ENCODE results near the gene THAP3.
"Not testable (repeated sequence)": the region's sequence is repeated elsewhere in the genome, so short reads cannot be mapped to it uniquely, and the experiment has no call there.

Gene THAP3

DNA sequence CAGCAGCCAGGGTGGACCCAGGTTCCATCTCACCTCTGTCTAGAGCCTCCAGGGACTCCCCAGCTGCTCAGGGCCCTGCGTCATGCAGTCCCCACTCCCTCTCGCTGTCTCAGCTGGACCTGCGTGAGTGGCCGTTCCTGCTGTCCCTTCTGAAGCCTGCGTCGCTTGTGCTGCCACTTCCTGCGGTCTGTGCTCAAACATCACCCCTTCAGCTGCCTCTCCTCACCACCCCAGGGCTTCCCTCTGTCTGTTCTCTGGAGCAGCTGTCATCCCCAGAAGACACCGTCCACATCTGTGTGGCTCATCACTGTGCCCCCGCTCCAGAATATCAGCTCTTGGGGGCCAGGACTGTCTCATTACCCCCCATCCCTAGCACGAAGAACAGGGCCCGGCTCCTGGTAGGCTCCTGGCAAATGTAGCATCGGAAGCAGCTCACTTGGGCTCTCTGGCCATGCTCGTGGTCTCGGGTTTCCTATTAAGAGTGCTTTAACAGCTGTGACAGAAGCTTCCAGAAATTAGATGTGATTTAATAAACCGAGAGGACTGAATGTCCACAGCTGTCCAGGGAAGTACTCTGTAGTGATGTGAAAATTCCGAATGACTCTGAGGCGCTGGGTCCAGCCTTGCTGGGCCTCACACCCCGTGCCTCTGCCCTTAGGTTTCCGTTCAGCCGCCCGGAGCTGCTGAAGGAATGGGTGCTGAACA is 3.3 kb downstream of the THAP3 start:
- Histone ChIP-seq H3K36me3 (ENCODE audit: insufficient read depth, low read length) (peaks cover 50% of the 10 kb centered on the region), H3K9me3 (ENCODE audit: low read length) (no peaks in the 10 kb centered on the region), H3K4me3 (ENCODE audit: low read length) (no peak overlapping the region), H3K4me1 (ENCODE audit: insufficient read depth, low read length) (peaks cover 8% of the 10 kb centered on the region), H3K27me3 (ENCODE audit: insufficient read depth, low read length) (no peaks in the 10 kb centered on the region), H2AFZ (ENCODE audit: low read depth, low read length) (no peak overlapping the region)

DNA sequence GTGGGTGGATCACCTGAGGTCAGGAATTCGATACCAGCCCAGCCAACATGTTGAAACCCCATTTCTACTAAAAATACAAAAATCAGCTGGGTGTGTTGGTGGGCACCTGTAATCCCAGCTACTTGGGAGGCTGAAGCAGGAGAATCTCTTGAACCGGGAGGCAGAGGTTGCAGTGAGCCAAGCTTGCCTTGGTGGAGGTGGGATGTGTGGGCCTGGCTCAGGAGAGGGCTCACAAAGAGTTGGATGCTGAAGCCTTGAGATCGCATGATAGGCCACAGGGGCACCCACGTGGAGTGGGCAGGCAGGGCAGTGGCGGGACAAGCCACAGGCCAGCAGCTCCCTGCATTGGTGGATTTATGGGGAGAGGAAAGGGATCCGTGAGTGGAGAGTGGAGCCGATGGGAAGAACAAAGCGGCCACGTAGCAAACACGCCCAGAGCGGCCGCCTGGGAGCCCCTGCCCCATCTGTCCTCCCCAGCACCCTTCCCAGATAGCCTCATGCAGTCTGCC is 4.4 kb downstream of the THAP3 start:
- Histone ChIP-seq H3K4me3 (ENCODE audit: low read length) (no peak overlapping the region), H2AFZ (ENCODE audit: low read depth, low read length) (no peak overlapping the region), H3K36me3 (ENCODE audit: insufficient read depth, low read length) (peaks cover 53% of the 10 kb centered on the region), H3K27me3 (ENCODE audit: insufficient read depth, low read length) (no peaks in the 10 kb centered on the region), H3K9me3 (ENCODE audit: low read length) (no peaks in the 10 kb centered on the region), H3K4me1 (ENCODE audit: insufficient read depth, low read length) (peaks cover 8% of the 10 kb centered on the region)

DNA sequence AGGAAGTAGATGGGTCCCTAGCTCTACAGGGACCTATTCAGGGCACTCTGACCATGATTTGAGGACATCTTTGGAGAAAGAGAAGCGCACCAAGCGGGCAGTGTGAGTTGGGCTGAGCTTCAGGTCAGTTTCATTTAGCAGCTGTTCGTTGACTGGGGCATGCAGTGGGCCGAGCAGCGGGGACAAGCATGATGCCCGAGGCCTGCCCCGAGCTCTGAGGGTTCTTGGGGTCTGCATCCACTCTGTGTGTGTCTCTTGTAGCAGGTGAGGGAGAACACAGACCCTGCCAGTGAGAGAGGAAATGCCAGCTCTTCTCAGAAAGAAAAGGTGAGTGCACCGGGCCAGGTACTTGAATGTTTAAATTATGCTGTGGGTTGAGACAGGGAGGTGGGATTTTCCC is 5.4 kb downstream of the THAP3 start:
- no peaks in the 10 kb centered on the region for H3K27me3 ChIP-seq (ENCODE audit: insufficient read depth, low read length)
- peaks cover 60% of the 10 kb centered on the region for H3K36me3 ChIP-seq (ENCODE audit: insufficient read depth, low read length)
- peaks cover 6% of the 10 kb centered on the region for H3K4me1 ChIP-seq (ENCODE audit: insufficient read depth, low read length)
- no peak overlapping the region for H3K4me3 ChIP-seq (ENCODE audit: low read length)
- H2AFZ ChIP-seq (ENCODE audit: low read depth, low read length): no peak overlapping the region
- H3K9me3 ChIP-seq (ENCODE audit: low read length): no peaks in the 10 kb centered on the region

DNA sequence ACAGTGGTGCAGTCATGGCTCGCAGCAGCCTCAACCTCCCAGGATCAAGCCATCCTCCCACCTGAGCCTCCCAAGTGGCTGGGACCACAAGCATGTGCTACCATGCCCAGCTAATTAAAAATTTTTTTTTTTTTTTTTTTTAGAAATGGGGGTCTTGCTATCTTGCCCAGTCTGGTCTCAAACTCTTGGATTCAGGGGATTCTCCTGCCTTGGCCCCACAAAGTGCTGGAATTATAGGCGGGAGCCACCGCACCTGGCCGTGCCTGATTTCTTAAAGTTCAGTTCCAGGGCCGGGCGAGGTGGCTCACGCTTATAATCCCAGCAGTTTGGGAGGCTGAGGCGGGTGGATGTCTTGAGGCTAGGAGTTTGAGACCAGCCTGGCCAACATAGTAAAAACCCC is 6.4 kb downstream of the THAP3 start:
- Histone ChIP-seq H3K9me3 (ENCODE audit: low read length) (no peaks in the 10 kb centered on the region), H3K27me3 (ENCODE audit: insufficient read depth, low read length) (no peaks in the 10 kb centered on the region), H3K36me3 (ENCODE audit: insufficient read depth, low read length) (peaks cover 69% of the 10 kb centered on the region), H3K4me1 (ENCODE audit: insufficient read depth, low read length) (no peaks in the 10 kb centered on the region), H3K4me3 (ENCODE audit: low read length) (no peak overlapping the region), H2AFZ (ENCODE audit: low read depth, low read length) (no peak overlapping the region)

DNA sequence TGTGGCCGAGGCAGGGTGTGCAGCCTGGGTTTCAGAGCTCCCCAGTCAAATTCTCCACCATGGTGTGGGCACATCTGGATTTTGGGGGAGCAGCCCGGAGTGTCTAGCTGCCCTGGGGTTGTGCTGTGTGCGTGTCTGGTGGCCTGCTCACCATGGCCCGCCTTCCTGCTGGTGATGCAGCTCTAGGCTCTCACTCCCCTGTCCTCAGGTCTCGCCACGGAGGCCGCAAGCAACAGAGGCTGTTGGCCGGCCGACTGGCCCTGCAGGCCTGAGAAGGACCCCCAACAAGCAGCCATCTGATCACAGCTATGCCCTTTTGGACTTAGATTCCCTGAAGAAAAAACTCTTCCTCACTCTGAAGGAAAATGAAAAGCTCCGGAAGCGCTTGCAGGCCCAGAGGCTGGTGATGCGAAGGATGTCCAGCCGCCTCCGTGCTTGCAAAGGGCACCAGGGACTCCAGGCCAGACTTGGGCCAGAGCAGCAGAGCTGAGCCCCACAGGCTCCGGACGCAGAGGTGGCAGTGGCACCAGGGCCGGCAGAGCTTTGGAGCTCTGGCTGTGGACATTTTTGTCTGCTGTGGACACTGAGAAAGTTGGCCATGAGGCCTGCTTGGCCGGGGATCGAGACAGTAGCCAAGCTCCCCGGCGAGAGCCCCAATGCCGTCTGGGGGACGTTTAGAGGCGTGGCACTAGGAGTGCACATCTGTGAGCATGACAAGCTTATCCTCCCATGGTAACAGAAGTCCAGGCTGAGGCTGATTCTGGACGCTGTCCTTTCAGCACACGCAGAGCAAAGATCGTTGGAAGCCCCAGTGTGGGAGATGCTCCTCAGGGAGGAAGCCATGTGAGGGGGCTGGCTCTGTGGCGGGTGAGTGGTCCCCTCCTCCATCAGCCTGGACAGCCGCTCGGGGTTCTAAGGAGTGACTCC is 8.2 kb downstream of the THAP3 start:
- H3K9me3 ChIP-seq (ENCODE audit: low read length): no peaks in the 10 kb centered on the region
- H3K27me3 ChIP-seq (ENCODE audit: insufficient read depth, low read length): no peaks in the 10 kb centered on the region
- H3K4me1 ChIP-seq (ENCODE audit: insufficient read depth, low read length): no peaks in the 10 kb centered on the region
- H3K4me3 ChIP-seq (ENCODE audit: low read length): no peak overlapping the region
- peaks cover 75% of the 10 kb centered on the region for H3K36me3 ChIP-seq (ENCODE audit: insufficient read depth, low read length)
- no peak overlapping the region for H2AFZ ChIP-seq (ENCODE audit: low read depth, low read length)

DNA sequence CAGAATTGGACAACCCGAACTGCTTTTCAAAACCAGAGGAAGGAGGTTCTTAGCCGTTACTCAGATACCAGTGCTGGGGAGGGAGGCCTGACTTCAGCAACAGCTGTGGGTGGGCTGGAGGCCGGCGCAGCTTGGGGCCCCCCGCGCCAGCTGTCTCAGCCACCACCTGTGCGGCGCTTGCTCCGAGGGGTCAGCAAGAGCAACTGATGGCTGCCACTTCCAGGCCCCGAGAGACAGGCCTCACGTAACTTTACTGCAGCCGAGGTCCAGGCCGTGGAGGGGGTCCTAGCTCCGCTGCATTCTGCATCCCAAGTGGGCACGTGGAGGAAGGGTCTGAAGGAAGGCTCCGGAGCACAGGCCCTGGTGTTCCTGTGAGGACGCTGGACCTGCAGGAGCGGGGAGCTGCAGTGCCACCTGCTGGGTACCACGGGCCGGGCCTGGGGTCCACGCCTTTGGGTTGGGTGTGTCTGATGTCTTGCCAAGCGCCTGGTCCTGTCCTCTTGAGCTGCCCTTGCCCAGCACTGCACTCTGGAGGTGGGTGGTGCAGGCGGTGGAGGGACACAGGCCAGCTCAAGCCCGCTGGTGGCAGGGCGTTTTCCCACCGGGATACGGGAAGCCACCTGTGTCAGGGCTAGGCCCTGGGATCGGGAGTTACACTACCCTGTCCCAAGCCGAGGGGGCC is 9.8 kb downstream of the THAP3 start:
- Histone ChIP-seq H2AFZ (ENCODE audit: low read depth, low read length) (no peak overlapping the region), H3K9me3 (ENCODE audit: low read length) (no peaks in the 10 kb centered on the region), H3K36me3 (ENCODE audit: insufficient read depth, low read length) (peaks cover 72% of the 10 kb centered on the region), H3K4me1 (ENCODE audit: insufficient read depth, low read length) (no peaks in the 10 kb centered on the region), H3K4me3 (ENCODE audit: low read length) (no peak overlapping the region), H3K27me3 (ENCODE audit: insufficient read depth, low read length) (no peaks in the 10 kb centered on the region)

DNA sequence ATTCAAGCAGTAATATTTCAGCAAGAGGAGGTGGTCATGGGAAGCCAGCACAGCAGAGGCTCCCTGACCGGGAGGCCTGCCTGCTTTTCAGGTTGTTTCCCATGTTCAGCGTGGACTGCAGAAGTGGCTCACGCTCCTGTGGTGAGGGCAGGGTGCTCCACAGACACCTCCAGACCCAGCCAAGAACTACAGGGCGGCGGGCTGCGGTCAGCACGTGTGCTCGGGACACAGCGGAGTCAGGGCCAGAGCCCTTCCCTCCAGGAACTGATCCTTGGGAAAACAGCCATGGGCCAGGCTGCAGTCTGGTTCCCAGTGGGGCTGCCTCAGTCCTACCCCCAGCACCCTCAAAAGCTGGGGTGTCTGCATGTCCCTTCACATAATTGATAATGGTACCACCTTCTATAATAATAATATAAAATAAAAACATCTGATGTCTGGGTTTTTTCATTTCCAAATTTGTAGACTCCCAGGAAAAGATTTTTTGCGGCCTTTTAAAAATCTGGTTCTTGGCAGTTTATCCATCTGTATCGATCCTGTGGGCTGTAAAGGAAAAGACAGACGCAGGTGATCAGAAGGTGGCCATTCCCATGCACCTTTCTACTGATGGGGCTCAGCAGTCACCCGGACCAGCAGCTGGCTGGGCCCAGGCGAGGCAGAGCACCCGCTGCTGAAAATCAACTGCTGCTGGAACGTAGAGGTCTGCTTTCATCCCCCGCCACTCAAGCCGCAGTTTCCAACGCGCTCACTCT is 10.7 kb downstream of the THAP3 start:
- Histone ChIP-seq H2AFZ (ENCODE audit: low read depth, low read length) (no peak overlapping the region), H3K27me3 (ENCODE audit: insufficient read depth, low read length) (no peaks in the 10 kb centered on the region), H3K9me3 (ENCODE audit: low read length) (no peaks in the 10 kb centered on the region), H3K4me3 (ENCODE audit: low read length) (no peak overlapping the region), H3K4me1 (ENCODE audit: insufficient read depth, low read length) (no peaks in the 10 kb centered on the region), H3K36me3 (ENCODE audit: insufficient read depth, low read length) (peaks cover 72% of the 10 kb centered on the region)

DNA sequence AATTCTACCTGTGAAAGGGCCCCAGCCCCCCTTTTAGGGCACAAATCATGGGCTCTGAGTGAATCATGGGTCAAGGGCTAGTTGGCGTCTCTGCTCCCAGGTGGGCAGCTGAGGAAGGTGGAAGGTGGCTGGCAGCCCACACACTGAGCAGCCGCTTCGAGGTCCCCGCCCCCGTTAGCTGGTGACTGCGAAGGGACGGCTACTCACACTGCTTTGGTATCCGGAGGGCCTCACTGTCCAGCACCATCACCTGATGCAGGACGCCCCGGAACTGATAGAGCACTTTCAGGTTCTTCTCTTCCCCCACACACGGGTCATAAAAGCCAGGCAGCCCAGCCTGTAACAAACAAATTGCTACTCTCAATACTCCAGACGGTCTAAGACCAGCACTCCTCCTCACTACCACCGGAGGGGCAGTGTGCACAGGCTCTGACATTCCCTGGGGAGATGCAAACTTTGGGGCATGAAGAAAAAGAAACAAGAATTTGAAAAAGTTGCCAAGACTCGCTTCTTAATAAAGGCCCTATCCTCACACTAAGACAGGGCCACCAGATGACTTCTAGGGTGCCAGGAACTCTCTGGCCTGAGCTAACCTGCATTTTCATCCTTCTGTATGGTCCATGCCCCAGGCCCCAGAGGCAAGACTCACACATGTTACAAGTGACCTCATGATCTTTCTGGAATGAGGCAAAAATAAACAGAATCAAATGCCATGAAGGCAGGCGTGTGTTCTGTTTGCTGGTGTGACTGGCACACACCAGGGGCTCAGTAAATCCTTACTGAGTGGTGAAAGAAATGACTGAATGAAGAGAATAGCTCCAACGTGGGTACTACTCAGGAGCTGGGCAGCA is 11.5 kb downstream of the THAP3 start:
- H3K36me3 ChIP-seq (ENCODE audit: insufficient read depth, low read length): peaks cover 75% of the 10 kb centered on the region
- no peaks in the 10 kb centered on the region for H3K27me3 ChIP-seq (ENCODE audit: insufficient read depth, low read length)
- no peaks in the 10 kb centered on the region for H3K4me1 ChIP-seq (ENCODE audit: insufficient read depth, low read length)
- no peak overlapping the region for H2AFZ ChIP-seq (ENCODE audit: low read depth, low read length)
- no peaks in the 10 kb centered on the region for H3K9me3 ChIP-seq (ENCODE audit: low read length)
- no peak overlapping the region for H3K4me3 ChIP-seq (ENCODE audit: low read length)

DNA sequence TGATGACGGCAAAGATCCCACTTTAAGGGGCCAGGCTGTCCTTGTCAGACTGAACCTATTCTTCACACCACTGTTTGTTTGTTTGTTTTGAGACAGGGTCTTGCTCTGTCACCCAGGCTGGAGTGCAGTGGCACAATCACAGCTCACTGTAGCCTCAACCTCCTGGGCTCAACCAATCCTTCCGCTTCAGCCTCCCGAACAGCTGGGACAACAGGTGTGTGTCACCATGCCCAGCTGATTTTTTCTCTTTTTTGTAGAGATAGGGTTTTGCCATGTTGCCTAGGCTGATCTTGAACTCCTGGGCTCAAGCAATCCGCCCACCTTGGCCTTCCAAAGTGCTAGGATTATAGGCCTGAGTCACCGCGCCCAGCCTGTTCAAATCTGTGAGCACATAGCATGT is 12.1 kb downstream of the THAP3 start:
- H3K9me3 ChIP-seq (ENCODE audit: low read length); H3K4me3 ChIP-seq (ENCODE audit: low read length); H3K27me3 ChIP-seq (ENCODE audit: insufficient read depth, low read length); H2AFZ ChIP-seq (ENCODE audit: low read depth, low read length); H3K4me1 ChIP-seq (ENCODE audit: insufficient read depth, low read length): not testable (repeated sequence)
- H3K36me3 ChIP-seq (ENCODE audit: insufficient read depth, low read length): peaks cover 79% of the 10 kb centered on the region

DNA sequence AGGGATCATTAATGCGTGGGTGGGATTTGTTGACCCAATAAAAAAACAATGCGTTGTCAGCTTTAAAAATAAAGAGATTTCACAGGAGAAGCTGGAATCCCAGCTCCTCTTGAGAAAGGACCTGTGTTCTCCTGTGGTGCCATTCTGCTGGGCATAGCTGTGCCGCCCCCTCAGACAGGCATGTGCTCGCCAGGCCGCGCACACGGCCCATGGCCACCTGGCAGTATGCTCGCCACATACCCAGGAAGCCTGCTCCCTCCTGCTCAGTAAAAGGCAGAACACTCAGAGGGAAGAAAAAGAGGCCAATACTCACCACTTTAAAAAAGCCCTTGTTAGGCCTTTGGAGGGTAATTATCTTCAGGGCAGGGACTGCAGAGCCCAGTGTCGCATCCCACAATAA is 13.1 kb downstream of the THAP3 start:
- Histone ChIP-seq H2AFZ (ENCODE audit: low read depth, low read length) (no peak overlapping the region), H3K4me3 (ENCODE audit: low read length) (no peak overlapping the region), H3K36me3 (ENCODE audit: insufficient read depth, low read length) (peaks cover 82% of the 10 kb centered on the region), H3K4me1 (ENCODE audit: insufficient read depth, low read length) (no peaks in the 10 kb centered on the region), H3K9me3 (ENCODE audit: low read length) (no peaks in the 10 kb centered on the region), H3K27me3 (ENCODE audit: insufficient read depth, low read length) (no peaks in the 10 kb centered on the region)

DNA sequence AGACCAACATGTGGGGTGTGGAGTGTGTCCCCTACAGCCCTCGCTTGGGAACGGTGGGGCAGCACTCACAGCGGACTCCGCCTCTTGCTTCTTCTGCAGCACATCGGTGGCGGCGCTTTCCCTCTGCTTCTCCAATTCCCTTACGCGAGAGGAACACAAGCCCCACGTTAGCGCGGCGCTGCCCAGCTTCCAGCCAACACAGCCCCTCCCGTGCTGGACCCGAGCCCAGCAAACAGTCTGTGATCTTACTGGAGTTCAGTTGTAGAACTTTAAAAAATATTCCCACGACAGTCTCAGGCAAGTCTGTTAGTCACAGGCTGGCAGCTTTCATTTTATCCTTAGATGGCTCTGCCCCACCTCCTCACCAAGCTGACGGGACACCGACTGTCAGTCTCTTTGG is 13.6 kb downstream of the THAP3 start:
- Histone ChIP-seq H3K4me3 (ENCODE audit: low read length) (no peak overlapping the region), H2AFZ (ENCODE audit: low read depth, low read length) (no peak overlapping the region), H3K27me3 (ENCODE audit: insufficient read depth, low read length) (no peaks in the 10 kb centered on the region), H3K9me3 (ENCODE audit: low read length) (no peaks in the 10 kb centered on the region), H3K36me3 (ENCODE audit: insufficient read depth, low read length) (peaks cover 80% of the 10 kb centered on the region), H3K4me1 (ENCODE audit: insufficient read depth, low read length) (no peaks in the 10 kb centered on the region)

DNA sequence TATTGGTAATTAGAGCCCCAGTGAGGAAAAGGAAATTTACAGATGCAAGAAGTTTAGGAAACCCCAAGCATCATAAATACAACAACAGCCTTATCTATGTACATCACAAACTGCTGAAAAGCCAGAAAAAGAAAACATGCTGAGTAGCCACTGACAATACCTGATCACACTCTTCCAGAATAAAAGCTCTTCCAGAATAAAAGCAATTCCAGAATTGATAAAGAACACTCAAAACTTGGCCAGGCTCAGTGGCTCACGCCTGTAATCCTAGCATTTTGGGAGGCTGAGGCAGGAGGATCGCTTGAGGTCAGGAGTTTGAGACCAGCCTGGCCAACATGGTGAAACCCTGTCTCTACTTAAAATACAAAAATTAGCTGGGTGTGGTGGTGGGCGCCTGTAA is 16.2 kb downstream of the THAP3 start:
- H2AFZ ChIP-seq (ENCODE audit: low read depth, low read length); H3K27me3 ChIP-seq (ENCODE audit: insufficient read depth, low read length); H3K4me3 ChIP-seq (ENCODE audit: low read length); H3K9me3 ChIP-seq (ENCODE audit: low read length); H3K4me1 ChIP-seq (ENCODE audit: insufficient read depth, low read length): not testable (repeated sequence)
- peaks cover 77% of the 10 kb centered on the region for H3K36me3 ChIP-seq (ENCODE audit: insufficient read depth, low read length)
